ENCODE measurements around the gene ARHGEF11. TPM values are rescaled to one million over a fixed set of nuclear protein-coding genes. Genes with fewer than 3 reads are reported as not detected.

ARHGEF11 gene
- total RNA-seq, 6 donors from 2014 or later, result 39.2 to 170 (median 50.9) TPM

GRCh38 chr1:156951371-156951770 lies 94.2 kb downstream of the ARHGEF11 start:
- H3K27me3 ChIP-seq, result no peaks in the 10 kb centered on the region
- WGBS, 2 donors, result 96 to 100% methylated on average over 5 of the region's 5 CpGs
- DNase-seq (no peak), ATAC-seq (ENCODE audit: low FRiP score in 2 of 2) (no peak)
- H3K4me1 ChIP-seq, result no peaks in the 10 kb centered on the region
- no peak overlapping the region for H3K27ac ChIP-seq
- TF ChIP-seq POLR2AphosphoS5 (IDR thresholded peaks at IDR 0.05) (no peak), EP300 (IDR thresholded peaks at IDR 0.05) (no peak), POLR2A (IDR thresholded peaks at IDR 0.05) (no peak), CTCF (IDR thresholded peaks at IDR 0.05) (no peak)
- peaks cover 27 to 95% (median 72%) of the 10 kb centered on the region in 4 donors for H3K36me3 ChIP-seq
- no peaks in the 10 kb centered on the region for H3K9me3 ChIP-seq
- no peak overlapping the region for H3K4me3 ChIP-seq

GRCh38 chr1:156949127-156949526 lies 96.4 kb downstream of the ARHGEF11 start:
- 91 to 93% methylated on average over 5 of the region's 5 CpGs for WGBS, 2 donors
- Histone ChIP-seq H3K9me3 (no peaks in the 10 kb centered on the region), H3K4me1 (no peaks in the 10 kb centered on the region), H3K27ac (no peak overlapping the region), H3K27me3 (no peaks in the 10 kb centered on the region), H3K36me3 (peaks cover 27 to 96% (median 73%) of the 10 kb centered on the region in 4 donors), H3K4me3 (no peak overlapping the region)
- TF ChIP-seq POLR2AphosphoS5 (IDR thresholded peaks at IDR 0.05) (no peak), POLR2A (IDR thresholded peaks at IDR 0.05) (no peak), CTCF (IDR thresholded peaks at IDR 0.05) (no peak), EP300 (IDR thresholded peaks at IDR 0.05) (no peak)
- ATAC-seq (ENCODE audit: low FRiP score in 2 of 2) (no peak), DNase-seq (no peak)

- WGBS, 2 donors, result 77 to 84% methylated on average over 4 of the region's 4 CpGs
- H3K27me3 ChIP-seq, result no peaks in the 10 kb centered on the region
- H3K9me3 ChIP-seq, result no peaks in the 10 kb centered on the region
- ATAC-seq (ENCODE audit: low FRiP score in 2 of 2) (no peak), DNase-seq (no peak)
- no peak overlapping the region for H3K4me3 ChIP-seq
- no peaks in the 10 kb centered on the region for H3K4me1 ChIP-seq
- H3K36me3 ChIP-seq, result peaks cover 27 to 98% (median 77%) of the 10 kb centered on the region in 4 donors
- no peak overlapping the region for H3K27ac ChIP-seq
- TF ChIP-seq POLR2A (IDR thresholded peaks at IDR 0.05) (no peak), POLR2AphosphoS5 (IDR thresholded peaks at IDR 0.05) (no peak), EP300 (IDR thresholded peaks at IDR 0.05) (no peak), CTCF (IDR thresholded peaks at IDR 0.05) (no peak)
Observed at GRCh38 chr1:156948708-156949107, 96.8 kb downstream of the ARHGEF11 start.

GRCh38 chr1:156947818-156948525 lies 97.6 kb downstream of the ARHGEF11 start:
- peak in 1 of 2 donors; percentile 19 for DNase-seq
- WGBS, 2 donors, result 92 to 97% methylated on average over 17 of the region's 17 CpGs
- TF ChIP-seq POLR2AphosphoS5 (IDR thresholded peaks at IDR 0.05), result no peak
- no peak for TF ChIP-seq CTCF (IDR thresholded peaks at IDR 0.05)
- TF ChIP-seq POLR2A (IDR thresholded peaks at IDR 0.05), result no peak
- no peak for TF ChIP-seq EP300 (IDR thresholded peaks at IDR 0.05)
- peaks cover 27 to 98% (median 80%) of the 10 kb centered on the region in 4 donors for H3K36me3 ChIP-seq
- no peak for ATAC-seq (ENCODE audit: low FRiP score in 2 of 2)
- no peaks in the 10 kb centered on the region for H3K9me3 ChIP-seq
- no peaks in the 10 kb centered on the region for H3K4me1 ChIP-seq
- H3K27ac ChIP-seq, result no peak overlapping the region
- no peaks in the 10 kb centered on the region for H3K27me3 ChIP-seq
- H3K4me3 ChIP-seq, result no peak overlapping the region

GRCh38 chr1:156947127-156947526 lies 98.4 kb downstream of the ARHGEF11 start:
- no peak for ATAC-seq (ENCODE audit: low FRiP score in 2 of 2)
- Histone ChIP-seq H3K27me3 (no peaks in the 10 kb centered on the region), H3K4me1 (no peaks in the 10 kb centered on the region), H3K9me3 (no peaks in the 10 kb centered on the region), H3K36me3 (peaks cover 27 to 98% (median 84%) of the 10 kb centered on the region in 4 donors), H3K4me3 (no peak overlapping the region), H3K27ac (no peak overlapping the region)
- WGBS, 2 donors, result 93 to 96% methylated on average over 9 of the region's 9 CpGs
- TF ChIP-seq CTCF (IDR thresholded peaks at IDR 0.05), result no peak
- no peak for TF ChIP-seq POLR2AphosphoS5 (IDR thresholded peaks at IDR 0.05)
- TF ChIP-seq POLR2A (IDR thresholded peaks at IDR 0.05), result no peak
- TF ChIP-seq EP300 (IDR thresholded peaks at IDR 0.05), result no peak
- peak in 1 of 2 donors; percentile 15 for DNase-seq

Data from upper lobe of left lung (tissue), 6 donors.